Fibroblast of lung (primary cell): ENCODE measurements around the gene LILRA6. TPM values are rescaled to one million over a fixed set of nuclear protein-coding genes. Genes with fewer than 3 reads are reported as not detected.

Source experiments
- DNase-seq, 2 donors: peaks; one replicate each; pipeline versions ENCODE4 v3.0.0 to v3.0.0-alpha.2; 2010; ENCODE audit warnings: low read depth in 2 of 2
- H2AFZ ChIP-seq: 2 replicates; pipeline ENCODE4 v1.5.1; 2012; ENCODE audit warnings: low read length, control low read depth, inconsistent platforms
- H3K27ac ChIP-seq: 2 replicates; pipeline ENCODE4 v1.5.1; 2011; ENCODE audit warnings: low read length, control low read depth; ENCODE audit not compliant: insufficient read depth
- H3K27me3 ChIP-seq: 2 replicates; pipeline ENCODE4 v1.5.1; 2011; ENCODE audit warnings: mild to moderate bottlenecking, low read length; ENCODE audit not compliant: control insufficient read depth, insufficient read depth
- H3K36me3 ChIP-seq: 2 replicates; pipeline ENCODE4 v1.5.1; 2011; ENCODE audit warnings: low read length; ENCODE audit not compliant: control insufficient read depth, insufficient read depth
- H3K4me1 ChIP-seq: 2 replicates; pipeline ENCODE4 v1.5.1; 2011; ENCODE audit warnings: low read length; ENCODE audit not compliant: control insufficient read depth, insufficient read depth; ENCODE audit errors: extremely low read depth
- H3K4me2 ChIP-seq: 2 replicates; pipeline ENCODE4 v1.5.1; 2011; ENCODE audit warnings: low read length, control low read depth; ENCODE audit not compliant: insufficient read depth; ENCODE audit errors: extremely low read depth
- H3K4me3 ChIP-seq, 4 experiments: fragments of 200-600 bp in 1 of 4; sonication (generic) in 1 of 4; replicated peaks in 1 of 4; 2 replicates each; pipeline ENCODE4 v1.5.1; 2011 to 2016; ENCODE audit warnings: low read length in 4 of 4, low read depth in 3 of 4, mild to moderate bottlenecking in 3 of 4, control low read depth in 2 of 4, inconsistent platforms in 1 of 4, mixed read lengths in 1 of 4; ENCODE audit not compliant: insufficient read depth in 1 of 4; ENCODE audit errors: control extremely low read depth in 1 of 4
- H3K79me2 ChIP-seq: 2 replicates; pipeline ENCODE4 v1.5.1; 2012; ENCODE audit warnings: mild to moderate bottlenecking, low read length, inconsistent platforms; ENCODE audit not compliant: control insufficient read depth, insufficient read depth
- H3K9ac ChIP-seq: 2 replicates; pipeline ENCODE4 v1.5.1; 2011; ENCODE audit warnings: mild to moderate bottlenecking, low read length, control low read depth; ENCODE audit not compliant: insufficient read depth
- H3K9me3 ChIP-seq: 2 replicates; pipeline ENCODE4 v1.5.1; 2012; ENCODE audit warnings: low read depth, low read length; ENCODE audit not compliant: control insufficient read depth, insufficient read depth
- H4K20me1 ChIP-seq: 2 replicates; pipeline ENCODE4 v1.5.1; 2011; ENCODE audit warnings: low read length; ENCODE audit not compliant: control insufficient read depth, insufficient read depth; ENCODE audit errors: extremely low read depth
- CTCF ChIP-seq, 2 donors: IDR thresholded peaks in 1 of 2; conservative IDR thresholded peaks in 1 of 2; 1 replicate in 1 of 2; 2 replicates in 1 of 2; pipeline ENCODE4 v1.5.1; 2011 to 2012; ENCODE audit warnings: low read length in 2 of 2, control low read depth in 1 of 2, inconsistent platforms in 1 of 2, low read depth in 1 of 2, mild to moderate bottlenecking in 1 of 2
- EZH2 ChIP-seq: IDR thresholded peaks from 2 replicates; pipeline ENCODE4 v1.5.1; 2012; ENCODE audit warnings: low read length, control low read depth, mild to moderate bottlenecking; ENCODE audit errors: missing control alignments
- polyA plus RNA-seq, 2 donors: library from polyadenylated mRNA; depleted of rRNA in 1 of 2; stranded (reverse) in 1 of 2; unstranded in 1 of 2; fragments of >200 nt; gene quantifications; 2 replicates each; pipeline ENCODE4 v1.2.1, GENCODE V29; 2011 to 2012; ENCODE audit warnings: missing spikeins in 1 of 2
- total RNA-seq: library from RNA; depleted of rRNA; stranded (reverse); fragments of >200 nt; gene quantifications from 2 replicates; pipeline ENCODE4 v1.2.1, GENCODE V29; 2014

Gene LILRA6
- total and polyA plus RNA-seq, 2 donors (not counting 1 experiment from before 2014, with no cell fraction given) = not detected

DNA sequence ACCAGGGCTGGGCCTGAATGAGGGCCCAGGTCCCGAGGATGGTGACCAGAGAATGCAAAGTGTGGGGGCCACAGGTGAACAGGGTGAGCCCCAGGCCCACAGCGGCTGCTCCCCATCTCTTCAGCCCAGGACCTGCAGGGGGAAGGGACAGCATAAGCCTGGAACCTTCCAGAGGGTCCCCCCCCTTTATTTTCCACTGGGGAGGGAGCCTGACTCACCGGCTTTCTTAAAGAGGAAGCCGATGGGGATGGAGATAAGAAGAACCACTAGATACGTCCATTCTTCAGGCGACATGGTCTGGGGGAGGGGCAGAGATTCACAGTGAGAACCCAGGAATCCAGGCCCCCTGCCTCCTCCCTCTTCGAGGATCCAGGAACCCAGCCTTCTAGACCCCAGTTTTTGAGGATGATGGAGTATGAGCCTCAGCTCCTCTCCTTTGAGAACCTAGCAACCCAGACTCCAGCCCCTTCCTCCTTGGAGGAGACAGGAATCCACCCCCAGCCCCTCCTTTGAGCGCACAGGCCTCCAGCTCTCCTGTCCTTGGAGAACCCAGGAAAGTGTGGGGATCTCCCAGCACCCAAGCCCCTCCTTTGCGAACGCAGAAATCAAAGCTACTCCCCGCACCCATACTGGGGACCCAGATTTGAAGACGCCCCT is 54.2 kb downstream of the LILRA6 start:
- TF ChIP-seq CTCF (conservative IDR thresholded peaks at IDR 0.05 in 1 of 2, IDR thresholded peaks at IDR 0.05 in 1 of 2; ENCODE audit: low read depth in 1 of 2, low read length in 2 of 2) (no peak), EZH2 (no peak)
- Histone ChIP-seq H3K4me3 (peak overlapping the region; percentile 32 to 82 (median 59)), H3K79me2 (peaks cover 30% of the 10 kb centered on the region)

GRCh38 chr19:54186934-54187381 is 55.6 kb downstream of the LILRA6 start:
- Histone ChIP-seq H3K9me3 (no peaks in the 10 kb centered on the region), H3K36me3 (peaks cover 7% of the 10 kb centered on the region), H3K4me1 (peaks cover 4% of the 10 kb centered on the region), H3K27me3 (no peaks in the 10 kb centered on the region), H3K79me2 (peaks cover 21% of the 10 kb centered on the region), H3K4me3 (no peak overlapping the region), H3K4me2 (peak overlapping the region; percentile 36), H3K27ac (no peak overlapping the region), H2AFZ (no peak overlapping the region), H4K20me1 (no peaks in the 10 kb centered on the region), H3K9ac (no peak overlapping the region)
- no peak for TF ChIP-seq EZH2
- no peak for TF ChIP-seq CTCF (conservative IDR thresholded peaks at IDR 0.05 in 1 of 2, IDR thresholded peaks at IDR 0.05 in 1 of 2; ENCODE audit: low read depth in 1 of 2, low read length in 2 of 2)
- DNase-seq = no peak

More for the DNA sequence above, 54.2 kb downstream of the LILRA6 start:
- Histone ChIP-seq H3K9ac (peak overlapping the region; percentile 52), H3K4me1 (peaks cover 11% of the 10 kb centered on the region), H3K27me3 (no peaks in the 10 kb centered on the region), H2AFZ (no peak overlapping the region), H3K27ac (peak overlapping the region; percentile 98), H3K36me3 (peaks cover 10% of the 10 kb centered on the region), H3K9me3 (no peaks in the 10 kb centered on the region), H3K4me2 (peak overlapping the region; percentile 67), H4K20me1 (no peaks in the 10 kb centered on the region)
- peak in 1 of 2 donors; percentile 84 for DNase-seq

Other genes starting within 250 kb of the LILRA6 start
- not detected in 2 replicates for gene VSTM1, start 178.9 kb downstream of the LILRA6 start, total RNA-seq
- gene VSTM1, start 178.9 kb downstream of the LILRA6 start, polyA plus RNA-seq = not detected in 2 replicates
- gene TARM1, start 161.4 kb downstream of the LILRA6 start, total RNA-seq = not detected in 2 replicates
- not detected in 2 replicates for gene TARM1, start 161.4 kb downstream of the LILRA6 start, polyA plus RNA-seq
- under 0.01 and 0.51 TPM in 2 replicates for gene OSCAR, start 142.0 kb downstream of the LILRA6 start, total RNA-seq
- gene OSCAR, start 142.0 kb downstream of the LILRA6 start, polyA plus RNA-seq = 0.14 and 0.15 TPM in 2 replicates
- gene NDUFA3, start 139.9 kb downstream of the LILRA6 start, total RNA-seq = 10.3 and 22.8 TPM in 2 replicates
- 35.4 and 35.9 TPM in 2 replicates for gene NDUFA3, start 139.9 kb downstream of the LILRA6 start, polyA plus RNA-seq
- 16.7 and 19.2 TPM in 2 replicates for gene TFPT, start 127.1 kb downstream of the LILRA6 start, total RNA-seq
- 9.0 and 10.8 TPM in 2 replicates for gene TFPT, start 127.1 kb downstream of the LILRA6 start, polyA plus RNA-seq
- gene PRPF31, start 127.0 kb downstream of the LILRA6 start, total RNA-seq = 43.4 and 45.2 TPM in 2 replicates
- gene PRPF31, start 127.0 kb downstream of the LILRA6 start, polyA plus RNA-seq = 48.7 and 68.3 TPM in 2 replicates
- 6.2 and 10.4 TPM in 2 replicates for gene CNOT3, start 105.0 kb downstream of the LILRA6 start, total RNA-seq
- 10.7 and 19.5 TPM in 2 replicates for gene CNOT3, start 105.0 kb downstream of the LILRA6 start, polyA plus RNA-seq
- gene LENG1, start 83.1 kb downstream of the LILRA6 start, total RNA-seq = 6.7 and 7.3 TPM in 2 replicates
- gene LENG1, start 83.1 kb downstream of the LILRA6 start, polyA plus RNA-seq = 3.2 and 3.5 TPM in 2 replicates
- 0.26 and 0.33 TPM in 2 replicates for gene TMC4, start 69.6 kb downstream of the LILRA6 start, total RNA-seq
- gene TMC4, start 69.6 kb downstream of the LILRA6 start, polyA plus RNA-seq = 0.25 and 0.59 TPM in 2 replicates
- 25.2 and 41.1 TPM in 2 replicates for gene MBOAT7, start 53.2 kb downstream of the LILRA6 start, total RNA-seq
- 28.6 and 42.0 TPM in 2 replicates for gene MBOAT7, start 53.2 kb downstream of the LILRA6 start, polyA plus RNA-seq
- gene TSEN34, start 51.5 kb downstream of the LILRA6 start, total RNA-seq = 57.8 and 61.6 TPM in 2 replicates
- 22.5 and 30.5 TPM in 2 replicates for gene TSEN34, start 51.5 kb downstream of the LILRA6 start, polyA plus RNA-seq
- 2,583 and 2,622 TPM in 2 replicates for gene RPS9, start 41.9 kb downstream of the LILRA6 start, total RNA-seq
- gene RPS9, start 41.9 kb downstream of the LILRA6 start, polyA plus RNA-seq = 1,242 and 1,509 TPM in 2 replicates
- gene LILRB3, start 19.8 kb downstream of the LILRA6 start, total RNA-seq = not detected in 2 replicates
- not detected in 2 replicates for gene LILRB3, start 19.8 kb downstream of the LILRA6 start, polyA plus RNA-seq
- not detected in 2 replicates for gene LILRB5, start 14.5 kb upstream of the LILRA6 start, total RNA-seq
- not detected in 2 replicates for gene LILRB5, start 14.5 kb upstream of the LILRA6 start, polyA plus RNA-seq
- gene LILRB2, start 38.3 kb upstream of the LILRA6 start, total RNA-seq = not detected in 2 replicates
- gene LILRB2, start 38.3 kb upstream of the LILRA6 start, polyA plus RNA-seq = not detected in 2 replicates
- not detected in 2 replicates for gene LILRA5, start 70.4 kb upstream of the LILRA6 start, total RNA-seq
- not detected in 2 replicates for gene LILRA5, start 70.4 kb upstream of the LILRA6 start, polyA plus RNA-seq
- not detected in 2 replicates for gene LILRA4, start 96.4 kb upstream of the LILRA6 start, total RNA-seq
- not detected in 2 replicates for gene LILRA4, start 96.4 kb upstream of the LILRA6 start, polyA plus RNA-seq
- not detected in 2 replicates for gene LAIR1, start 122.1 kb upstream of the LILRA6 start, total RNA-seq
- not detected in 2 replicates for gene LAIR1, start 122.1 kb upstream of the LILRA6 start, polyA plus RNA-seq
- not detected in 2 replicates for gene TTYH1, start 172.7 kb upstream of the LILRA6 start, total RNA-seq
- gene TTYH1, start 172.7 kb upstream of the LILRA6 start, polyA plus RNA-seq = not detected in 2 replicates
- 20.8 and 32.4 TPM in 2 replicates for gene LENG8, start 206.4 kb upstream of the LILRA6 start, total RNA-seq
- gene LENG8, start 206.4 kb upstream of the LILRA6 start, polyA plus RNA-seq = 11.0 and 12.7 TPM in 2 replicates
- 14.6 and 16.7 TPM in 2 replicates for gene LENG9, start 221.0 kb upstream of the LILRA6 start, total RNA-seq
- gene LENG9, start 221.0 kb upstream of the LILRA6 start, polyA plus RNA-seq = 0.46 and 0.84 TPM in 2 replicates
- 14.7 and 15.9 TPM in 2 replicates for gene CDC42EP5, start 230.5 kb upstream of the LILRA6 start, total RNA-seq
- gene CDC42EP5, start 230.5 kb upstream of the LILRA6 start, polyA plus RNA-seq = 3.4 and 7.2 TPM in 2 replicates